SU-DHL-6 (cell line): ENCODE measurements around the gene KPNA3.
"Not testable (repeated sequence)": the region's sequence is repeated elsewhere in the genome, so short reads cannot be mapped to it uniquely, and the experiment has no call there.

Experiments
- H2AFZ ChIP-seq: fragments of 200-600 bp; sonication (generic); 2 replicates; pipeline ENCODE4 v1.6.1; 2014; ENCODE audit warnings: low read depth, mild to moderate bottlenecking, moderate library complexity, mixed read lengths, antibody characterized with exemption, low read length; ENCODE audit not compliant: severe bottlenecking
- H3F3A ChIP-seq: fragments of 200-600 bp; shearing (Covaris generic); 2 replicates; pipeline ENCODE4 v1.6.0; 2016; ENCODE audit warnings: antibody characterized with exemption, mild to moderate bottlenecking; ENCODE audit not compliant: insufficient read depth
- H3K27ac ChIP-seq: fragments of 200-600 bp; sonication (generic); 2 replicates; pipeline ENCODE4 v1.5.1; 2016; ENCODE audit warnings: low read depth, mild to moderate bottlenecking, low read length, moderate library complexity, mixed read lengths
- H3K27me3 ChIP-seq: fragments of 200-600 bp; sonication (generic), shearing (Covaris generic); 2 replicates; pipeline ENCODE4 v1.6.0; 2014; ENCODE audit warnings: mild to moderate bottlenecking, low read length
- H3K36me3 ChIP-seq: fragments of 200-600 bp; sonication (generic); 2 replicates; pipeline ENCODE4 v1.6.1; 2014; ENCODE audit warnings: mild to moderate bottlenecking, low read length, mixed read lengths
- H3K4me2 ChIP-seq: fragments of 300-600, 200-600 bp; shearing (Covaris generic), sonication (generic); 2 replicates; pipeline ENCODE4 v1.6.0; 2014; ENCODE audit warnings: low read length, low read depth, mild to moderate bottlenecking; ENCODE audit not compliant: poor library complexity, severe bottlenecking
- H3K4me3 ChIP-seq: fragments of 200-600 bp; sonication (generic); 2 replicates; pipeline ENCODE4 v1.5.1; 2014; ENCODE audit warnings: antibody characterized with exemption, low read length, mild to moderate bottlenecking, mixed read lengths; ENCODE audit not compliant: insufficient read depth, poor library complexity, severe bottlenecking
- H3K79me2 ChIP-seq: fragments of 200-600 bp; sonication (generic); 2 replicates; pipeline ENCODE4 v1.6.1; 2014; ENCODE audit warnings: mild to moderate bottlenecking, low read length, moderate library complexity; ENCODE audit not compliant: insufficient read depth
- H3K9ac ChIP-seq: fragments of 200-600 bp; sonication (generic); 2 replicates; pipeline ENCODE4 v1.7.0; 2014; ENCODE audit warnings: mild to moderate bottlenecking, low read length
- H3K9me2 ChIP-seq: fragments of 200-600 bp; sonication (generic); replicated peaks from 2 replicates; pipeline ENCODE4 v1.6.1; 2014; ENCODE audit warnings: low read length; ENCODE audit not compliant: insufficient read depth
- H3K9me3 ChIP-seq: fragments of 200-600 bp; sonication (generic); 2 replicates; pipeline ENCODE4 v1.6.1; 2014; ENCODE audit warnings: low read length, mixed read lengths; ENCODE audit not compliant: insufficient read depth
- H4K20me1 ChIP-seq: fragments of 200-600 bp; sonication (generic); 2 replicates; pipeline ENCODE4 v1.6.1; 2014; ENCODE audit warnings: low read depth, mild to moderate bottlenecking, antibody characterized with exemption, low read length, moderate library complexity, mixed read lengths
- EZH2phosphoT487 ChIP-seq: fragments of 200-600 bp; sonication (generic), shearing (Covaris generic); conservative IDR thresholded peaks from 2 replicates; pipeline ENCODE4 v1.6.1; 2018; ENCODE audit warnings: mild to moderate bottlenecking, antibody characterized with exemption, low read length, moderate library complexity, mixed read lengths
- TF ChIP-seq, protein P1 (sequence below): fragments of 200-600 bp; sonication (generic); IDR thresholded peaks from one replicate; pipeline ENCODE4 v1.5.1; 2017; ENCODE audit warnings: antibody characterized with exemption, mild to moderate bottlenecking, low read length, moderate library complexity; ENCODE audit not compliant: insufficient read depth, poor library complexity, severe bottlenecking

The KPNA3 gene

DNA sequence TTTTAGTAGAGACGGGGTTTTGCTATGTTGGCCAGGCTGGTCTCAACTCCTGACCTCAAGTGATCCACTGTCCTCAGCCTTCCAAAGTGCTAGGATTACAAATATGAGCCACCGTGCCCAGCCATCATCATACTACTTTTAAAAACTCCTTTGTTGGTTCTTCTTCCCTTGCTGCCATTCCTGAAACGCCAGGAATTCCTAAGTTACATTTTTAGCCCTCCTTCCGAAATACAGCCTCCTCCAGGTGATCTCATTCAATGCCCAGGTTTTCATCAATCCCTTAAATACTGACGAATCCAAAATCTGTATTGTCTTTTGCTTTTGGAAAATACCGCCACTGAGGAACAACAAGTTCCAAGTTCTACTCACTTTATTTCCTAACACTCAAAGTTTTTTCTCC, 75.9 kb downstream of the KPNA3 start:
- no peak overlapping the region for H3K27ac ChIP-seq
- H3K27me3 ChIP-seq, result no peaks in the 10 kb centered on the region
- no peaks in the 10 kb centered on the region for H3K9me2 ChIP-seq
- no peak overlapping the region for H3K4me2 ChIP-seq
- H2AFZ ChIP-seq, result no peak overlapping the region
- no peaks in the 10 kb centered on the region for H3F3A ChIP-seq
- peaks cover 58% of the 10 kb centered on the region for H3K36me3 ChIP-seq
- H3K9me3 ChIP-seq, result peaks cover 12% of the 10 kb centered on the region; the same call in 1 of the 2 replicates
- no peak for TF ChIP-seq EZH2phosphoT487
- TF ChIP-seq, protein P1, sequence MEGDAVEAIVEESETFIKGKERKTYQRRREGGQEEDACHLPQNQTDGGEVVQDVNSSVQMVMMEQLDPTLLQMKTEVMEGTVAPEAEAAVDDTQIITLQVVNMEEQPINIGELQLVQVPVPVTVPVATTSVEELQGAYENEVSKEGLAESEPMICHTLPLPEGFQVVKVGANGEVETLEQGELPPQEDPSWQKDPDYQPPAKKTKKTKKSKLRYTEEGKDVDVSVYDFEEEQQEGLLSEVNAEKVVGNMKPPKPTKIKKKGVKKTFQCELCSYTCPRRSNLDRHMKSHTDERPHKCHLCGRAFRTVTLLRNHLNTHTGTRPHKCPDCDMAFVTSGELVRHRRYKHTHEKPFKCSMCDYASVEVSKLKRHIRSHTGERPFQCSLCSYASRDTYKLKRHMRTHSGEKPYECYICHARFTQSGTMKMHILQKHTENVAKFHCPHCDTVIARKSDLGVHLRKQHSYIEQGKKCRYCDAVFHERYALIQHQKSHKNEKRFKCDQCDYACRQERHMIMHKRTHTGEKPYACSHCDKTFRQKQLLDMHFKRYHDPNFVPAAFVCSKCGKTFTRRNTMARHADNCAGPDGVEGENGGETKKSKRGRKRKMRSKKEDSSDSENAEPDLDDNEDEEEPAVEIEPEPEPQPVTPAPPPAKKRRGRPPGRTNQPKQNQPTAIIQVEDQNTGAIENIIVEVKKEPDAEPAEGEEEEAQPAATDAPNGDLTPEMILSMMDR, result no peak
- H3K79me2 ChIP-seq, result peaks cover 5% of the 10 kb centered on the region; the same call in 1 of the 2 replicates
- H3K9ac ChIP-seq, result no peak overlapping the region
- H3K4me3 ChIP-seq, result no peak overlapping the region
- 0 out of 2 replicates have a peak, but pooled peaks cover 2% of the 10 kb centered on the region for H4K20me1 ChIP-seq

DNA sequence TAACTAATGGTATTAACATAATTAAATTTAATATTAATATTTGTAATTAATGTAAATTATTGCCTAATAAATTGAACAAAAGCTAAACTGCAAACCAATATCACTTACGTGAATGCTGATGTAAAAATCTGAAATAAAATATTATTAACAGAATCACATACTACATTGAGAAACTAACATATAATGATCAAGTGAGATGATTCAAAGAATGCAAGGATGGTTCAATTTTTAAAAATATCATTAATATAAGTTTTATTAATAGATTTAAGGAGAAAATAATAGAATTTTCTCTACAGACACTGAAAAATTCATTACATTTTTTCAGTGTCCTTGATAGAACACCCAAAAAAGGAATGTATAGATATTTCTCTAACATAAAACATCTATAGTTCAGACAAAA, 77.7 kb downstream of the KPNA3 start:
- Histone ChIP-seq H3K27ac (no peak overlapping the region), H3K79me2 (peaks cover 5% of the 10 kb centered on the region; the same call in 1 of the 2 replicates), H3K27me3 (no peaks in the 10 kb centered on the region), H4K20me1 (0 out of 2 replicates have a peak, but pooled peaks cover 2% of the 10 kb centered on the region), H3F3A (no peaks in the 10 kb centered on the region), H3K4me3 (no peak overlapping the region), H3K9me2 (no peaks in the 10 kb centered on the region), H3K4me2 (no peak overlapping the region), H3K9me3 (peaks cover 12% of the 10 kb centered on the region; the same call in 1 of the 2 replicates), H3K36me3 (peaks cover 61% of the 10 kb centered on the region), H3K9ac (no peak overlapping the region), H2AFZ (no peak overlapping the region)
- TF ChIP-seq EZH2phosphoT487, result no peak
- TF ChIP-seq, protein P1, result no peak

DNA sequence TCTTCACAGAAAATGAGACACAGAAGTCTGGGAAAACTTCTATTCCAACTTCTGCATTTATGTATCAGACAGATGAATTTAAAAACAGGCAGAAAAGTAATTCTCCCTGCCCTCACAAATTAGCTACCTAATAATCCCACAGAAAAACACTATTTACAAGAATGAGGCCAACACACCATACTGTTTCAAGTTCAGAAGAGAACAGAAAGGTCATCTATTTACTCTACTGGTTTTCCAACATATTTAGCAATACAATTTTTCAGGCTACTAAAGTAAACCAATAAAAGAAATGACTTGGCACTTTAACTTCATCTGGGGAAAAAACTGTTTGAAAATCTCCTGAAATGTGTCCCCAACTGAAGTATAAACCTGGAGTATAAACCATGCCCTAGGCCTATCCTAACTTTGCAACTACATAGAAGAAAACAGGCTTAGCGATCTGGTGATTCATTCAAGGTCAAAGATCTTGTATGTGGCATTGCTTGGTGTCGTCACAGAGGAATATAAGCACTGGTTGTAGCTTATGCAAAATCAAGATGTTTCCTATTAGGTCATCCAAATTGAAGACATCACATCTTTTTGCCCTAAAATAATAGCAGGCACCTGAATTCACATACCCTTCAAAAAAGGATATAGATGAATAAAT, 81.1 kb downstream of the KPNA3 start:
- 0 out of 2 replicates have a peak, but pooled peaks cover 2% of the 10 kb centered on the region for H4K20me1 ChIP-seq
- H3K9me2 ChIP-seq, result no peaks in the 10 kb centered on the region
- H3F3A ChIP-seq, result no peaks in the 10 kb centered on the region
- no peak overlapping the region for H3K4me3 ChIP-seq
- H2AFZ ChIP-seq, result no peak overlapping the region
- no peak overlapping the region for H3K27ac ChIP-seq
- TF ChIP-seq, protein P1, result no peak
- no peak for TF ChIP-seq EZH2phosphoT487
- H3K9ac ChIP-seq, result no peak overlapping the region
- H3K27me3 ChIP-seq, result no peaks in the 10 kb centered on the region
- H3K9me3 ChIP-seq, result peaks cover 8% of the 10 kb centered on the region; the same call in 1 of the 2 replicates
- peaks cover 5% of the 10 kb centered on the region; the same call in 1 of the 2 replicates for H3K79me2 ChIP-seq
- peaks cover 48% of the 10 kb centered on the region for H3K36me3 ChIP-seq
- no peak overlapping the region for H3K4me2 ChIP-seq

DNA sequence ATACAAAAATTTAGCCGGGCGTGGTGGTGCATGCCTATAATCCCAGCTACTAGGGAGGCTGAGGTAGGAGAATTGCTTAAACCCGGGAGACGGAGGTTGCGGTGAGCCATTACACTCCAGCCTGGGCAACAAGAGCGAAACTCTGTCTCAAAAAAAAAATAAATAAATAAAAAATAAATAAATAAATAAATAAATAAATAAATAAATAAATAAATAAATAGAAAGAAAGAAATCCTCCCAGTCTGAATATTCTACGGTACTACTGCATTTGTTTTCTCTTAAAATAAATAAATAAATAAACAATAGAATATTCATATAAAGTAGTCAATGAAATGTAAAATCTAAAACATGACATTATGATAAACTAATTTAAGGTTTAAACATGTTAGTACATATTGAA, 88.2 kb downstream of the KPNA3 start:
- H2AFZ ChIP-seq, H3K27me3 ChIP-seq, H3F3A ChIP-seq, H3K9me3 ChIP-seq, H3K4me2 ChIP-seq, H3K9me2 ChIP-seq, H3K9ac ChIP-seq, H3K4me3 ChIP-seq, H3K79me2 ChIP-seq, H3K27ac ChIP-seq, H4K20me1 ChIP-seq: not testable (repeated sequence)
- peaks cover 37% of the 10 kb centered on the region; the same call in 1 of the 2 replicates for H3K36me3 ChIP-seq
